Liver (tissue), 9 donors: Measurements from ENCODE around the gene HOXC10. TPM values are rescaled to one million over a fixed set of nuclear protein-coding genes. Genes with fewer than 3 reads are reported as not detected.

Experiments used
- DNase-seq: peaks from one replicate; pipeline ENCODE4 v3.0.0-alpha.2; 2017; ENCODE audit warnings: low spot score
- H3K27ac ChIP-seq, 2 donors: one replicate each; pipeline ENCODE4 v1.7.0; 2013; ENCODE audit warnings: inconsistent platforms in 2 of 2, low read length in 2 of 2, control low read depth in 1 of 2, low read depth in 1 of 2, mild to moderate bottlenecking in 1 of 2
- H3K27me3 ChIP-seq, 4 donors: one replicate each; pipeline versions ENCODE4 v1.6.1 to v1.7.0; 2013; ENCODE audit warnings: low read length in 3 of 4, inconsistent platforms in 1 of 4, mild to moderate bottlenecking in 1 of 4, moderate library complexity in 1 of 4; ENCODE audit not compliant: control insufficient read depth in 4 of 4, insufficient read depth in 4 of 4
- H3K36me3 ChIP-seq, 4 donors: one replicate each; pipeline versions ENCODE4 v1.6.1 to v1.7.0; 2013; ENCODE audit warnings: low read length in 3 of 4, mild to moderate bottlenecking in 3 of 4, low read depth in 1 of 4, moderate library complexity in 1 of 4; ENCODE audit not compliant: control insufficient read depth in 4 of 4, insufficient read depth in 3 of 4
- H3K4me1 ChIP-seq, 4 donors: one replicate each; pipeline versions ENCODE4 v1.6.1 to v1.7.0; 2013; ENCODE audit warnings: low read length in 3 of 4, mild to moderate bottlenecking in 3 of 4, moderate library complexity in 1 of 4; ENCODE audit not compliant: control insufficient read depth in 4 of 4, insufficient read depth in 4 of 4
- H3K4me3 ChIP-seq, 3 donors: one replicate each; pipeline versions ENCODE4 v1.6.1 to v1.7.0; 2013; ENCODE audit warnings: low read length in 3 of 3, control low read depth in 1 of 3, low read depth in 1 of 3, mild to moderate bottlenecking in 1 of 3
- H3K9ac ChIP-seq, 2 donors: one replicate each; pipeline ENCODE4 v1.7.0; 2013; ENCODE audit warnings: low read length in 2 of 2, mild to moderate bottlenecking in 2 of 2, moderate library complexity in 2 of 2, control low read depth in 1 of 2, low read depth in 1 of 2
- H3K9me3 ChIP-seq, 4 donors: one replicate each; pipeline versions ENCODE4 v1.6.1 to v1.7.0; 2013; ENCODE audit warnings: low read length in 3 of 4; ENCODE audit not compliant: control insufficient read depth in 4 of 4
- ATF3 ChIP-seq: IDR thresholded peaks from 2 replicates; pipeline ENCODE4 v1.6.1; 2016; ENCODE audit warnings: antibody characterized with exemption
- EGR1 ChIP-seq, 2 donors: IDR thresholded peaks; 2 replicates each; pipeline ENCODE4 v1.6.1; 2016 to 2018; ENCODE audit warnings: antibody characterized with exemption in 2 of 2, low read depth in 2 of 2
- FOXA1 ChIP-seq: IDR thresholded peaks from 2 replicates; pipeline ENCODE4 v1.6.1; 2016; ENCODE audit warnings: antibody characterized with exemption
- FOXA2 ChIP-seq: IDR thresholded peaks from 2 replicates; pipeline ENCODE4 v1.6.1; 2016; ENCODE audit warnings: antibody characterized with exemption
- GABPA ChIP-seq, 2 donors: IDR thresholded peaks in 1 of 2; conservative IDR thresholded peaks in 1 of 2; 2 replicates each; pipeline ENCODE4 v1.6.1; 2016; ENCODE audit warnings: antibody characterized with exemption in 2 of 2, mild to moderate bottlenecking in 1 of 2, moderate library complexity in 1 of 2
- HNF4A ChIP-seq, 2 donors: conservative IDR thresholded peaks; 2 replicates each; pipeline ENCODE4 v1.6.1; 2016; ENCODE audit warnings: antibody characterized with exemption in 2 of 2, mild to moderate bottlenecking in 2 of 2
- HNF4G ChIP-seq: IDR thresholded peaks from 2 replicates; pipeline ENCODE4 v1.6.1; 2016; ENCODE audit warnings: antibody characterized with exemption
- JUND ChIP-seq, 2 donors: IDR thresholded peaks; 2 replicates each; pipeline ENCODE4 v1.6.1; 2016; ENCODE audit warnings: antibody characterized with exemption in 2 of 2
- NR2F2 ChIP-seq: IDR thresholded peaks from 2 replicates; pipeline ENCODE4 v1.6.1; 2016; ENCODE audit warnings: antibody characterized with exemption
- RAD21 ChIP-seq, 2 donors: IDR thresholded peaks; 2 replicates each; pipeline ENCODE4 v1.6.1; 2016; ENCODE audit warnings: antibody characterized with exemption in 2 of 2, mild to moderate bottlenecking in 2 of 2
- RXRA ChIP-seq, 2 donors: IDR thresholded peaks; 2 replicates each; pipeline ENCODE4 v1.6.1; 2017 to 2018; ENCODE audit warnings: antibody characterized with exemption in 2 of 2, mild to moderate bottlenecking in 1 of 2
- TAF1 ChIP-seq: conservative IDR thresholded peaks from 2 replicates; pipeline ENCODE4 v1.6.1; 2016; ENCODE audit warnings: antibody characterized with exemption, mild to moderate bottlenecking
- WGBS: extraction: QIAGEN DNeasy Blood & Tissue Kit; methylation state at CpG from one replicate; pipeline ENCODE4 v1.1.7; 2013; 5-methylcytosine and 5-hydroxymethylcytosine counted together
- polyA plus RNA-seq, 2 donors: library from polyadenylated mRNA; stranded (reverse) in 1 of 2; unstranded in 1 of 2; fragments of 200-250 nt in 1 of 2; fragments of >200 nt in 1 of 2; fragmentation: Nextera tagmentation in 1 of 2; extraction: Ambion mirVana in 1 of 2; gene quantifications; one replicate each; pipeline versions ENCODE4 v1.2.1 to v1.2.3, GENCODE V29; 2013 to 2015
- total RNA-seq, 2 donors: library from RNA; depleted of rRNA; stranded (reverse); fragments of >200 nt; gene quantifications; one replicate each; pipeline ENCODE4 v1.2.3, GENCODE V29; 2014
- TF ChIP-seq, protein P1 (sequence below): IDR thresholded peaks from 2 replicates; pipeline ENCODE4 v1.6.1; 2016; ENCODE audit warnings: antibody characterized with exemption, mild to moderate bottlenecking
- TF ChIP-seq, protein P2 (sequence below): fragments of 150-350 bp; IDR thresholded peaks from 2 replicates; pipeline ENCODE4 v1.5.1; 2017; ENCODE audit warnings: improper control_type of control experiment, low read depth, low read length; ENCODE audit not compliant: missing input control
- TF ChIP-seq, protein P3 (sequence below): IDR thresholded peaks from 2 replicates; pipeline ENCODE4 v1.6.1; 2016; ENCODE audit warnings: antibody characterized with exemption
- donor health status: healthy.
- donor health status: healthy.
- donor health status: healthy.
- donor health status: healthy.
- donor health status: healthy.

HOXC10 gene
- total and polyA plus RNA-seq, 4 donors = not detected

GRCh38 chr12:53964315-53964713 lies 20.6 kb upstream of the HOXC10 start:
- Histone ChIP-seq H3K36me3 (no peaks in the 10 kb centered on the region), H3K27me3 (peaks cover 0 to 70% (median 45%) of the 10 kb centered on the region in 4 donors), H3K9me3 (peaks cover 0 to 3% (median 0%) of the 10 kb centered on the region in 4 donors), H3K4me1 (peaks cover 0 to 7% (median 4%) of the 10 kb centered on the region in 4 donors), H3K9ac (no peak overlapping the region), H3K27ac (no peak overlapping the region), H3K4me3 (no peak overlapping the region)
- 5% methylated on average over 2 of the region's 2 CpGs for WGBS
- no peak for DNase-seq
- TF ChIP-seq GABPA (IDR thresholded peaks at IDR 0.05 in 1 of 2, conservative IDR thresholded peaks at IDR 0.05 in 1 of 2) = no peak

DNA sequence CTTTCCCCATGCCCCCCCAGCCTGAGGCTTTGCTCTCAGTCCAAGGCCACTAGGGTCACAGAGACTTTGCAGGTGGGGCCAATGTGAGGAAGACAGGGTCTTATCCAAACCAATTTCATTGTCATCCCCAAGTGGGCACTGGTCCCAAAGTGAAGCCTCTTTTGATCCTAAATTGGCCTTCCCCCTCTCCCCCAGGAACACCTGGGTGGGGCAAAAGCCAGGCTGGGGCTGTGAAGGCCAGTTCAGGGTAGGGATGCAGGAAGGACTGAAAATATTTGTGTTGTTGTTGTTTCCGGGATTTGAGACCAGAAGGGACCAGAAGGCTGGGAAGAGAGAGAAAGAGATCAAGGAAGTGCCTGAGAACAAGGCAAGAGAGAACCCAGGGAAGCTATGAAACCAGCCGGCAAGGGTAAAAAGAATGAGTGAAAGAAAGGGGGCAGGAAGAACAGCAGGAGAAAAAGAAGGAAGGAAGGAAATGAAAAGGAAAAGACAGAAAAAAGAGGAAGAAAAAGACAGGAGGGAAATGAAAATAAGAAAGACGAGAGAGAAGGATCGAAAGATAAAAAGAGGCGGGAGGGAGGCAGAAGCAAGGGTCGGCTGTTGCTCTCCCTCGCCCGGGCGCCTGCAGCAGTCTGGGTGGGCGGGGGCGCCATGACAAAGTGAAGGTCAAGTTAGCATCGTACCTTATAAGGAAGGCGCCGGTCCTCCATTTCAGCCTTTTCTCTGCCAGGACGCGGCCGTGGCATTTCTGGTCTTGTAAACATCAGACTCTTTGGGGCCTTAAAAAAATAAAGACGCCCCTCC lies 19.5 kb upstream of the HOXC10 start:
- DNase-seq = no peak
- no peak overlapping the region for H3K9ac ChIP-seq
- WGBS = 5% methylated on average over 18 of the region's 18 CpGs

GRCh38 chr12:53966085-53966384 lies 18.9 kb upstream of the HOXC10 start:
- DNase-seq = no peak
- Histone ChIP-seq H3K27ac (no peak overlapping the region), H3K36me3 (no peaks in the 10 kb centered on the region), H3K9ac (no peak overlapping the region), H3K4me1 (peaks cover 0 to 7% (median 4%) of the 10 kb centered on the region in 4 donors), H3K27me3 (peaks cover 0 to 65% (median 45%) of the 10 kb centered on the region in 4 donors), H3K4me3 (no peak overlapping the region), H3K9me3 (peaks cover 0 to 3% (median 0%) of the 10 kb centered on the region in 4 donors)
- WGBS = 6% methylated on average over 15 of the region's 15 CpGs
- TF ChIP-seq FOXA2 = no peak
- TF ChIP-seq JUND (IDR thresholded peaks at IDR 0.05) = no peak
- TF ChIP-seq RXRA (IDR thresholded peaks at IDR 0.05) = no peak
- TF ChIP-seq HNF4G = no peak
- no peak for TF ChIP-seq FOXA1
- TF ChIP-seq, protein P1, sequence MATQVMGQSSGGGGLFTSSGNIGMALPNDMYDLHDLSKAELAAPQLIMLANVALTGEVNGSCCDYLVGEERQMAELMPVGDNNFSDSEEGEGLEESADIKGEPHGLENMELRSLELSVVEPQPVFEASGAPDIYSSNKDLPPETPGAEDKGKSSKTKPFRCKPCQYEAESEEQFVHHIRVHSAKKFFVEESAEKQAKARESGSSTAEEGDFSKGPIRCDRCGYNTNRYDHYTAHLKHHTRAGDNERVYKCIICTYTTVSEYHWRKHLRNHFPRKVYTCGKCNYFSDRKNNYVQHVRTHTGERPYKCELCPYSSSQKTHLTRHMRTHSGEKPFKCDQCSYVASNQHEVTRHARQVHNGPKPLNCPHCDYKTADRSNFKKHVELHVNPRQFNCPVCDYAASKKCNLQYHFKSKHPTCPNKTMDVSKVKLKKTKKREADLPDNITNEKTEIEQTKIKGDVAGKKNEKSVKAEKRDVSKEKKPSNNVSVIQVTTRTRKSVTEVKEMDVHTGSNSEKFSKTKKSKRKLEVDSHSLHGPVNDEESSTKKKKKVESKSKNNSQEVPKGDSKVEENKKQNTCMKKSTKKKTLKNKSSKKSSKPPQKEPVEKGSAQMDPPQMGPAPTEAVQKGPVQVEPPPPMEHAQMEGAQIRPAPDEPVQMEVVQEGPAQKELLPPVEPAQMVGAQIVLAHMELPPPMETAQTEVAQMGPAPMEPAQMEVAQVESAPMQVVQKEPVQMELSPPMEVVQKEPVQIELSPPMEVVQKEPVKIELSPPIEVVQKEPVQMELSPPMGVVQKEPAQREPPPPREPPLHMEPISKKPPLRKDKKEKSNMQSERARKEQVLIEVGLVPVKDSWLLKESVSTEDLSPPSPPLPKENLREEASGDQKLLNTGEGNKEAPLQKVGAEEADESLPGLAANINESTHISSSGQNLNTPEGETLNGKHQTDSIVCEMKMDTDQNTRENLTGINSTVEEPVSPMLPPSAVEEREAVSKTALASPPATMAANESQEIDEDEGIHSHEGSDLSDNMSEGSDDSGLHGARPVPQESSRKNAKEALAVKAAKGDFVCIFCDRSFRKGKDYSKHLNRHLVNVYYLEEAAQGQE = no peak
- TF ChIP-seq, protein P2, sequence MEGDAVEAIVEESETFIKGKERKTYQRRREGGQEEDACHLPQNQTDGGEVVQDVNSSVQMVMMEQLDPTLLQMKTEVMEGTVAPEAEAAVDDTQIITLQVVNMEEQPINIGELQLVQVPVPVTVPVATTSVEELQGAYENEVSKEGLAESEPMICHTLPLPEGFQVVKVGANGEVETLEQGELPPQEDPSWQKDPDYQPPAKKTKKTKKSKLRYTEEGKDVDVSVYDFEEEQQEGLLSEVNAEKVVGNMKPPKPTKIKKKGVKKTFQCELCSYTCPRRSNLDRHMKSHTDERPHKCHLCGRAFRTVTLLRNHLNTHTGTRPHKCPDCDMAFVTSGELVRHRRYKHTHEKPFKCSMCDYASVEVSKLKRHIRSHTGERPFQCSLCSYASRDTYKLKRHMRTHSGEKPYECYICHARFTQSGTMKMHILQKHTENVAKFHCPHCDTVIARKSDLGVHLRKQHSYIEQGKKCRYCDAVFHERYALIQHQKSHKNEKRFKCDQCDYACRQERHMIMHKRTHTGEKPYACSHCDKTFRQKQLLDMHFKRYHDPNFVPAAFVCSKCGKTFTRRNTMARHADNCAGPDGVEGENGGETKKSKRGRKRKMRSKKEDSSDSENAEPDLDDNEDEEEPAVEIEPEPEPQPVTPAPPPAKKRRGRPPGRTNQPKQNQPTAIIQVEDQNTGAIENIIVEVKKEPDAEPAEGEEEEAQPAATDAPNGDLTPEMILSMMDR = no peak
- TF ChIP-seq EGR1 (IDR thresholded peaks at IDR 0.05; ENCODE audit: low read depth in 2 of 2) = no peak
- TF ChIP-seq HNF4A (conservative IDR thresholded peaks at IDR 0.05) = no peak

More for the DNA sequence above, 19.5 kb upstream of the HOXC10 start:
- H3K36me3 ChIP-seq = no peaks in the 10 kb centered on the region
- H3K4me1 ChIP-seq = peaks cover 0 to 7% (median 4%) of the 10 kb centered on the region in 4 donors
- no peak overlapping the region for H3K27ac ChIP-seq
- H3K4me3 ChIP-seq = no peak overlapping the region
- peaks cover 0 to 3% (median 0%) of the 10 kb centered on the region in 4 donors for H3K9me3 ChIP-seq
- H3K27me3 ChIP-seq = peaks cover 0 to 65% (median 43%) of the 10 kb centered on the region in 4 donors
- TF ChIP-seq TAF1 = no peak
- TF ChIP-seq HNF4G = no peak
- no peak for TF ChIP-seq NR2F2
- TF ChIP-seq, protein P2 = no peak
- no peak for TF ChIP-seq JUND (IDR thresholded peaks at IDR 0.05)
- no peak for TF ChIP-seq EGR1 (IDR thresholded peaks at IDR 0.05; ENCODE audit: low read depth in 2 of 2)
- TF ChIP-seq, protein P3, sequence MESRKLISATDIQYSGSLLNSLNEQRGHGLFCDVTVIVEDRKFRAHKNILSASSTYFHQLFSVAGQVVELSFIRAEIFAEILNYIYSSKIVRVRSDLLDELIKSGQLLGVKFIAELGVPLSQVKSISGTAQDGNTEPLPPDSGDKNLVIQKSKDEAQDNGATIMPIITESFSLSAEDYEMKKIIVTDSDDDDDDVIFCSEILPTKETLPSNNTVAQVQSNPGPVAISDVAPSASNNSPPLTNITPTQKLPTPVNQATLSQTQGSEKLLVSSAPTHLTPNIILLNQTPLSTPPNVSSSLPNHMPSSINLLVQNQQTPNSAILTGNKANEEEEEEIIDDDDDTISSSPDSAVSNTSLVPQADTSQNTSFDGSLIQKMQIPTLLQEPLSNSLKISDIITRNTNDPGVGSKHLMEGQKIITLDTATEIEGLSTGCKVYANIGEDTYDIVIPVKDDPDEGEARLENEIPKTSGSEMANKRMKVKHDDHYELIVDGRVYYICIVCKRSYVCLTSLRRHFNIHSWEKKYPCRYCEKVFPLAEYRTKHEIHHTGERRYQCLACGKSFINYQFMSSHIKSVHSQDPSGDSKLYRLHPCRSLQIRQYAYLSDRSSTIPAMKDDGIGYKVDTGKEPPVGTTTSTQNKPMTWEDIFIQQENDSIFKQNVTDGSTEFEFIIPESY = no peak
- no peak for TF ChIP-seq RAD21 (IDR thresholded peaks at IDR 0.05)
- TF ChIP-seq ATF3 = no peak
